Ectodermal cell (in vitro differentiated cells): ENCODE results near the gene CSTPP1.
"Not testable (repeated sequence)": the region's sequence is repeated elsewhere in the genome, so short reads cannot be mapped to it uniquely, and the experiment has no call there.

Experiments used
- H3K27ac ChIP-seq: 2 replicates; pipeline ENCODE4 v1.7.0; 2013; ENCODE audit warnings: mild to moderate bottlenecking, low read depth, low read length; ENCODE audit not compliant: insufficient read depth, poor library complexity, severe bottlenecking
- H3K27me3 ChIP-seq: 2 replicates; pipeline ENCODE4 v1.7.0; 2013; ENCODE audit warnings: mild to moderate bottlenecking, low read length; ENCODE audit not compliant: insufficient read depth, control insufficient read depth, poor library complexity, severe bottlenecking
- H3K36me3 ChIP-seq: one replicate; pipeline ENCODE4 v1.7.0; 2013; ENCODE audit warnings: low read length; ENCODE audit not compliant: control insufficient read depth, insufficient read depth
- H3K4me1 ChIP-seq: one replicate; pipeline ENCODE4 v1.7.0; 2013; ENCODE audit warnings: low read length; ENCODE audit not compliant: control insufficient read depth, insufficient read depth
- H3K4me3 ChIP-seq: 2 replicates; pipeline ENCODE4 v1.7.0; 2013; ENCODE audit warnings: low read depth, low read length, control low read depth; ENCODE audit not compliant: insufficient read depth
- H3K9me3 ChIP-seq: 2 replicates; pipeline ENCODE4 v1.7.0; 2013; ENCODE audit warnings: mild to moderate bottlenecking, low read length, moderate library complexity; ENCODE audit not compliant: control insufficient read depth
- WGBS, 2 experiments: methylation state at CpG; one replicate each; pipeline ENCODE4 v1.1.7; 2013; ENCODE audit warnings: missing lambda C conversion rate in 2 of 2; 5-methylcytosine and 5-hydroxymethylcytosine counted together

Gene CSTPP1

GRCh38 chr11:46951864-46952263 is 15.3 kb downstream of the CSTPP1 start:
- Histone ChIP-seq H3K36me3 (no peaks in the 10 kb centered on the region), H3K4me3 (no peak overlapping the region), H3K27ac (peak overlapping the region; percentile 28), H3K9me3 (no peaks in the 10 kb centered on the region), H3K4me1 (peaks cover 22% of the 10 kb centered on the region), H3K27me3 (no peaks in the 10 kb centered on the region)
- WGBS, 2 experiments, result 100% methylated on average over 1 of the region's 1 CpG; no CpG with 5 or more reads in 1 of the 2 experiments

DNA sequence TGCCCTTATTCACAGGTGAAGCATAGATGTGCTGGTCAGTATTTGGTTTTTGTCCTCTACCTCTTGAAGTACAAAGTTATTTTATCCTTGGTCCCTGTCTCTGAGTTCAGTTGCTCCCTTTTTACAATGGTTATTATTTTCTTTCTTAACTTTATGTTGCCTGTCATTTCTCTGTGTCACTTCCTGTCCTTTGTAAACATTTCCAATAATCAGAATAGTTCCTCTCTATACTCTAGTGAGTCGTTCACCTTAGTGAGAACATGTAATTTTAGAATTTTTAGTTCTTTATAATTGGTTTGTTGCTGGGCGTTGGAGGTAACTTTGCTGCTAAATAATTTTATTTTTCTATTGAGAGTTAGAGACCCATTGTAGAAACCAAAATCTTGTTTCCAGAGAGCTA is 16.0 kb downstream of the CSTPP1 start:
- Histone ChIP-seq H3K4me3 (no peak overlapping the region), H3K9me3 (no peaks in the 10 kb centered on the region), H3K27ac (no peak overlapping the region), H3K27me3 (no peaks in the 10 kb centered on the region), H3K4me1 (peaks cover 15% of the 10 kb centered on the region), H3K36me3 (no peaks in the 10 kb centered on the region)
- 100% methylated on average over 2 of the region's 2 CpGs; no CpG with 5 or more reads in 1 of the 2 experiments for WGBS, 2 experiments

DNA sequence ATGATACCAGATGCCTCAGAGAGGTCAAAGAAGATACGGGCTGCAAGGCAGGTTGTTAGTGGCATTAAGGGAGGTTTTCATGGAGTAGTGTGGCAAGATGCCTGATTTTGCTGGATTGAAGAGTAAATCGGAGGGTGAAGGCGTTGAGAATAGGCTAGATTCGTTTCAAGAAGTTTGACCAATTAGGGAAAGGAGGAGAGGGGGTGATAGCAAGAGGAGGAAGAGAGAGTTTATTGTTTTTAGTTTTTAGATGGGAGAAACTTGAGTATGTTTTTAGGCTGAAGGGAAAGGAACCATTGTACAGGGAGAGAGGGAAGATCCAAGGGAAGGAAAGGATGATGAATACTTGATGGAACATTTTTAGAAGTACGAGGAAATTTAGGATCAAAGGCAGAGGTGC is 16.5 kb downstream of the CSTPP1 start:
- Histone ChIP-seq H3K9me3 (no peaks in the 10 kb centered on the region), H3K4me3 (no peak overlapping the region), H3K4me1 (peaks cover 15% of the 10 kb centered on the region), H3K36me3 (no peaks in the 10 kb centered on the region), H3K27ac (peak overlapping the region; percentile 36), H3K27me3 (no peaks in the 10 kb centered on the region)
- WGBS, 2 experiments, result 92 to 94% methylated on average over 5 of the region's 5 CpGs

GRCh38 chr11:46958777-46959176 is 22.2 kb downstream of the CSTPP1 start:
- Histone ChIP-seq H3K4me3 (no peak overlapping the region), H3K27ac (no peak overlapping the region), H3K4me1 (no peaks in the 10 kb centered on the region), H3K36me3 (peaks cover 12% of the 10 kb centered on the region), H3K27me3 (no peaks in the 10 kb centered on the region), H3K9me3 (no peaks in the 10 kb centered on the region)
- 92% methylated on average over 1 of the region's 1 CpG; no CpG with 5 or more reads in 1 of the 2 experiments for WGBS, 2 experiments

DNA sequence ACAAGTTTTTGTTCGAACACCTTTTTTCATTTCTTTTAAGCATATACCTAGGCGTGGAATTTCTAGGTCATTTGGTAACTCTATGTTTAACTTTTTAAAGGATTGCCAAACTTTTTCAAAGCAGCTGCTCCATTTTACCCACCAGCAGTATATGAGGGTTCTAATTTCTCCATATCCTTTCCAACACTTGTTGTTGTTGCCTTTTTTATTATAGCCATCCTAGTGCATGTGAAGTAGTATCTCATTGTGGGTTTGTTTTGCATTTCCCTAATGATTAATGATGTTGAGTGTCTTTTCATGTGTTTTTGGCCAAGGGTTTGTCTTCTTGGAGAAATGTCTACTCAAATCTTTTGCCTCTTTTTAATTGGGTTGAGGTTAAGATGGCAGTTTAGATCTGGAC is 24.5 kb downstream of the CSTPP1 start:
- no peak overlapping the region for H3K27ac ChIP-seq
- H3K4me1 ChIP-seq, result no peaks in the 10 kb centered on the region
- no peak overlapping the region for H3K4me3 ChIP-seq
- no peaks in the 10 kb centered on the region for H3K27me3 ChIP-seq
- peaks cover 12% of the 10 kb centered on the region for H3K36me3 ChIP-seq
- 84 to 96% methylated on average over 2 of the region's 2 CpGs for WGBS, 2 experiments
- no peaks in the 10 kb centered on the region for H3K9me3 ChIP-seq

DNA sequence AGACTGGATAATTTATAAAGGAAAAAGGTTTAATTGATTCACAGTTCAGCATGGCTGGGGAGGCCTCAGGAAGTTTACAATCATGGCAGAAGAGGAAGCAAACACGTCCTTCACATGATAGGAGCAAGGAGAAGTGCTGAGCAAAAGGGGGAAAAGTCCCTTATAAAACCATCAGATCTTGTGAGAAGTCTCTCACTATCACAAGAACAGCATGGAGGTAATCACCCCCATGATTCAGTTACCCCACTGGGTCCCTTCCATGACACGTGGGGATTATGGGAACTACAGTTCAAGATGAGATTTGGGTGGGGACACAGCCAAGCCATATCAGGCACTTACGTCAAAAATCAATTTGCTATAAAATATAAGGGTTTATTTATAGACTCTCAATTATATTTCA is 25.3 kb downstream of the CSTPP1 start:
- 93 to 100% methylated on average over 2 to 3 of the region's 3 CpGs for WGBS, 2 experiments

DNA sequence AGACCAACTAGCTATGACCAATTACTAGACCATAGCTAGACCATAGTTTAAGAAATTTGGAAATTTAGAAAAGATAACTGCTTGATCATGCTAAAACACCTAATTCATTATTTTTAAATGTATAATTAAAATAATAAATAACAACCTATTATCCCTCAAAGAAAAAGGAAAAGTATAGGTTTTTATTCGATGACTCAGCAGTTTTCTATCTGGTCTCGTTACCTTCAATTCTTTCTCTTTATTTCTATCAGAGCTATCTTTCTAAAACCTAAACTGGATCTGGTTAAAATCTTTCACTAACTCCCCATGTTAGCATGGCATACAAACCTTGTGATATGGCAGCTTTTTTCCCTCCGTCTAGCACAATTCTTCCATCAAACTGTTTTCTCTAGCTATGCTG is 27.3 kb downstream of the CSTPP1 start:
- no peak overlapping the region for H3K4me3 ChIP-seq
- H3K27ac ChIP-seq, result no peak overlapping the region
- no peaks in the 10 kb centered on the region for H3K4me1 ChIP-seq
- whole genome bisulfite sequencing, 2 experiments, result 97% methylated on average over 3 of the region's 3 CpGs
- H3K9me3 ChIP-seq, result no peaks in the 10 kb centered on the region
- H3K27me3 ChIP-seq, result no peaks in the 10 kb centered on the region
- H3K36me3 ChIP-seq, result peaks cover 12% of the 10 kb centered on the region

More for the DNA sequence above, 25.3 kb downstream of the CSTPP1 start:
- H3K36me3 ChIP-seq, result peaks cover 12% of the 10 kb centered on the region
- not testable (repeated sequence) for H3K27me3 ChIP-seq, H3K9me3 ChIP-seq, H3K27ac ChIP-seq, H3K4me3 ChIP-seq, H3K4me1 ChIP-seq

GRCh38 chr11:46966773-46967172 is 30.2 kb downstream of the CSTPP1 start:
- no peaks in the 10 kb centered on the region for H3K36me3 ChIP-seq
- H3K9me3 ChIP-seq, result no peaks in the 10 kb centered on the region
- H3K27ac ChIP-seq, result no peak overlapping the region
- no peak overlapping the region for H3K4me3 ChIP-seq
- no peaks in the 10 kb centered on the region for H3K27me3 ChIP-seq
- no peaks in the 10 kb centered on the region for H3K4me1 ChIP-seq
- 93 to 99% methylated on average over 1 to 2 of the region's 2 CpGs for WGBS, 2 experiments

DNA sequence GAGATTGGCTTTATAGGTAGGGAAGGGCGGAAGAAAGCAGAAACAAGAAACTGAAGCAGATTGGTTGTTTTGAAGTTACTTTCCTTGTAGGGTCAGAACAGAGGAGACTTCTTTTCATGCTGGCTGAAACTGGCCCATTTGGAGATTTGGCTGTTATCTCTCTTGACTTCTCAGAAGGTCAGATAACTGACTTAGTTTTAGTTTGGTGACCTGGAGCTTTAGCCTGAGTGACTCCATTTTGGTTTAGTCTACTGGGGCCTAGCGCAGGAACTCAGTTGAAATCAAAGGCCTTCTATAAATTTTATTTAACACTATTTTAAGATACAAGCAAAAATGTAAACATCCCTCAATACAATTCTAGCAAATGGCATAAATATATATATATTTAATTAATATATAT is 31.4 kb downstream of the CSTPP1 start:
- no peak overlapping the region for H3K27ac ChIP-seq
- 96 to 98% methylated on average over 1 to 2 of the region's 2 CpGs for WGBS, 2 experiments
- H3K27me3 ChIP-seq, result no peaks in the 10 kb centered on the region

GRCh38 chr11:46969379-46969778 is 32.8 kb downstream of the CSTPP1 start:
- H3K27ac ChIP-seq, result no peak overlapping the region
- no peaks in the 10 kb centered on the region for H3K4me1 ChIP-seq
- H3K27me3 ChIP-seq, result no peaks in the 10 kb centered on the region
- H3K9me3 ChIP-seq, result no peaks in the 10 kb centered on the region
- H3K36me3 ChIP-seq, result peaks cover 3% of the 10 kb centered on the region
- H3K4me3 ChIP-seq, result no peak overlapping the region
- WGBS, 2 experiments, result 92 to 100% methylated on average over 2 of the region's 2 CpGs

More for the DNA sequence above, 31.4 kb downstream of the CSTPP1 start:
- H3K4me1 ChIP-seq, result no peaks in the 10 kb centered on the region
- no peaks in the 10 kb centered on the region for H3K9me3 ChIP-seq
- no peaks in the 10 kb centered on the region for H3K36me3 ChIP-seq
- no peak overlapping the region for H3K4me3 ChIP-seq
